Stimulated activated naive CD4-positive, alpha-beta T cell treated with Interleukin-2 at 50 U/mL for 16 hours (primary cell): ENCODE data around the gene NTNG1.
"Not testable (repeated sequence)": the region's sequence is repeated elsewhere in the genome, so short reads cannot be mapped to it uniquely, and the experiment has no call there.

Experiments
- DNase-seq: peaks from one replicate; lab custom pipeline; 2025; lab: John Stamatoyannopoulos, UW

The NTNG1 gene

GRCh38 chr1:107198561-107198960 is 57.7 kb downstream of the NTNG1 start:
- no peak for DNase-seq

- DNase-seq = no peak
Observed at GRCh38 chr1:107200631-107201030, 59.8 kb downstream of the NTNG1 start.

- DNase-seq = no peak
Observed at GRCh38 chr1:107202007-107202406, 61.2 kb downstream of the NTNG1 start.

GRCh38 chr1:107213225-107213624 is 72.4 kb downstream of the NTNG1 start:
- no peak for DNase-seq

GRCh38 chr1:107220036-107220435 is 79.2 kb downstream of the NTNG1 start:
- no peak for DNase-seq

- no peak for DNase-seq
Observed at GRCh38 chr1:107225706-107226105, 84.9 kb downstream of the NTNG1 start.

- DNase-seq = no peak
Observed at GRCh38 chr1:107228704-107229371, 88.0 kb downstream of the NTNG1 start.

- no peak for DNase-seq
Observed at GRCh38 chr1:107229711-107230110, 88.9 kb downstream of the NTNG1 start.

GRCh38 chr1:107230121-107230520 is 89.3 kb downstream of the NTNG1 start:
- no peak for DNase-seq

GRCh38 chr1:107231291-107231690 is 90.5 kb downstream of the NTNG1 start:
- no peak for DNase-seq

GRCh38 chr1:107232426-107232825 is 91.6 kb downstream of the NTNG1 start:
- no peak for DNase-seq

GRCh38 chr1:107236760-107237159 is 95.9 kb downstream of the NTNG1 start:
- not testable (repeated sequence) for DNase-seq

GRCh38 chr1:107243461-107243860 is 102.6 kb downstream of the NTNG1 start:
- no peak for DNase-seq

GRCh38 chr1:107244709-107245500 is 104.1 kb downstream of the NTNG1 start:
- no peak for DNase-seq

GRCh38 chr1:107246775-107247345 is 106.0 kb downstream of the NTNG1 start:
- no peak for DNase-seq

GRCh38 chr1:107247679-107248078 is 106.8 kb downstream of the NTNG1 start:
- no peak for DNase-seq

GRCh38 chr1:107250169-107250568 is 109.3 kb downstream of the NTNG1 start:
- DNase-seq = no peak

- DNase-seq = no peak
Observed at GRCh38 chr1:107251083-107251482, 110.2 kb downstream of the NTNG1 start.

GRCh38 chr1:107251839-107252238 is 111.0 kb downstream of the NTNG1 start:
- DNase-seq = no peak

GRCh38 chr1:107252271-107252670 is 111.4 kb downstream of the NTNG1 start:
- no peak for DNase-seq

GRCh38 chr1:107254306-107254705 is 113.5 kb downstream of the NTNG1 start:
- no peak for DNase-seq

- no peak for DNase-seq
Observed at GRCh38 chr1:107255469-107255868, 114.6 kb downstream of the NTNG1 start.
